Suprapubic skin (tissue), 4 donors: Measurements from ENCODE around the gene RAB26. TPM values are rescaled to one million over a fixed set of nuclear protein-coding genes. Genes with fewer than 3 reads are reported as not detected.

Experiments
- DNase-seq, 2 donors: peaks; one replicate each; pipeline ENCODE4 v3.0.0-alpha.2; 2019; ENCODE audit warnings: low spot score in 2 of 2
- H3K27ac ChIP-seq: fragments of 200-600 bp; sonication (generic); one replicate; pipeline ENCODE4 v1.5.1; 2019
- H3K27me3 ChIP-seq: fragments of 200-600 bp; sonication (generic); one replicate; pipeline ENCODE4 v1.5.1; 2019
- H3K36me3 ChIP-seq: fragments of 200-600 bp; sonication (generic); one replicate; pipeline ENCODE4 v1.5.1; 2019
- H3K4me1 ChIP-seq: fragments of 200-600 bp; sonication (generic); one replicate; pipeline ENCODE4 v1.5.1; 2019
- H3K4me3 ChIP-seq: fragments of 200-600 bp; sonication (generic); one replicate; pipeline ENCODE4 v1.5.1; 2019; ENCODE audit warnings: mild to moderate bottlenecking
- H3K9me3 ChIP-seq: fragments of 200-600 bp; sonication (generic); one replicate; pipeline ENCODE4 v1.5.1; 2019
- EP300 ChIP-seq: sonication (generic); formaldehyde crosslinking; IDR thresholded peaks from one replicate; pipeline ENCODE4 v1.6.1; 2017; ENCODE audit warnings: antibody characterized with exemption
- POLR2A ChIP-seq, 2 donors: fragments of 450-650 bp; IDR thresholded peaks; one replicate each; pipeline ENCODE4 v1.6.1; 2017; ENCODE audit warnings: antibody characterized with exemption in 2 of 2, mild to moderate bottlenecking in 2 of 2, moderate library complexity in 2 of 2
- POLR2AphosphoS5 ChIP-seq, 3 donors: sonication (generic); formaldehyde crosslinking; IDR thresholded peaks; one replicate each; pipeline ENCODE4 v1.6.1; 2017; ENCODE audit warnings: antibody characterized with exemption in 3 of 3
- WGBS: methylation state at CpG from one replicate; pipeline ENCODE4 v1.1.5; 2018; 5-methylcytosine and 5-hydroxymethylcytosine counted together
- total RNA-seq, 4 donors: library from RNA; depleted of rRNA; stranded (reverse); fragments of >200 nt; gene quantifications; one replicate each; pipeline ENCODE4 v1.1.0, GENCODE V29; 2016
- TF ChIP-seq, protein P1 (sequence below), 2 donors: fragments of 200-600 bp in 1 of 2; fragments of 450-650 bp in 1 of 2; sonication (generic) in 1 of 2; IDR thresholded peaks; one replicate each; pipeline ENCODE4 v1.5.1; 2016 to 2019; ENCODE audit warnings: antibody characterized with exemption in 2 of 2, mild to moderate bottlenecking in 1 of 2, moderate library complexity in 1 of 2

Gene RAB26
- total RNA-seq, 4 donors from 2014 or later, result 0.64 to 3.0 (median 1.4) TPM

DNA sequence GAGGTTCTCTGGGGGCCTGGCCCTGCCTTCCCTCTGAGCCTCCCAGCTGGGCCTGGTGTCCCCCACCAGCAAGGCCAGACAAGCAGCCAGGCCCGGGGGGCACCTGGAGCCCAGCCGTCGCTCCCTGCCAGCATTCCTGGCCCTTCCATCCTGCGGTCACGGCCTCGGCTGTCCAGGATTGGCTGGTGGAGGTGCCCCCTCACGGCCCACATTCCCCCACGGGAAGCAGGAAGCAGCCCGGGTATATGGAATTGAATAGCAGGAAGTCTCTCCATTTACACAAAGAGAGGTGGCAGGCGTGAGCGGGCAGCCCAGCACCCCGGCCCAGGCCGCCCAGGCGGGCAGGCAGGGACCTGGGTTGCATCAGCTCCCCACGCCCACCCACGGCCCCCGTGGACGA, 21.7 kb downstream of the RAB26 start:
- Histone ChIP-seq H3K27me3 (no peaks in the 10 kb centered on the region), H3K36me3 (peaks cover 80% of the 10 kb centered on the region), H3K9me3 (no peaks in the 10 kb centered on the region), H3K27ac (peak overlapping the region; percentile 21), H3K4me3 (peak overlapping the region; percentile 34), H3K4me1 (no peaks in the 10 kb centered on the region)
- TF ChIP-seq POLR2A (IDR thresholded peaks at IDR 0.05) (no peak), EP300 (no peak), POLR2AphosphoS5 (IDR thresholded peaks at IDR 0.05) (no peak)
- TF ChIP-seq, protein P1, sequence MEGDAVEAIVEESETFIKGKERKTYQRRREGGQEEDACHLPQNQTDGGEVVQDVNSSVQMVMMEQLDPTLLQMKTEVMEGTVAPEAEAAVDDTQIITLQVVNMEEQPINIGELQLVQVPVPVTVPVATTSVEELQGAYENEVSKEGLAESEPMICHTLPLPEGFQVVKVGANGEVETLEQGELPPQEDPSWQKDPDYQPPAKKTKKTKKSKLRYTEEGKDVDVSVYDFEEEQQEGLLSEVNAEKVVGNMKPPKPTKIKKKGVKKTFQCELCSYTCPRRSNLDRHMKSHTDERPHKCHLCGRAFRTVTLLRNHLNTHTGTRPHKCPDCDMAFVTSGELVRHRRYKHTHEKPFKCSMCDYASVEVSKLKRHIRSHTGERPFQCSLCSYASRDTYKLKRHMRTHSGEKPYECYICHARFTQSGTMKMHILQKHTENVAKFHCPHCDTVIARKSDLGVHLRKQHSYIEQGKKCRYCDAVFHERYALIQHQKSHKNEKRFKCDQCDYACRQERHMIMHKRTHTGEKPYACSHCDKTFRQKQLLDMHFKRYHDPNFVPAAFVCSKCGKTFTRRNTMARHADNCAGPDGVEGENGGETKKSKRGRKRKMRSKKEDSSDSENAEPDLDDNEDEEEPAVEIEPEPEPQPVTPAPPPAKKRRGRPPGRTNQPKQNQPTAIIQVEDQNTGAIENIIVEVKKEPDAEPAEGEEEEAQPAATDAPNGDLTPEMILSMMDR (IDR thresholded peaks at IDR 0.05), result no peak
- DNase-seq, result no peak
- no CpG with 5 or more reads among the region's 18 CpGs for WGBS

DNA sequence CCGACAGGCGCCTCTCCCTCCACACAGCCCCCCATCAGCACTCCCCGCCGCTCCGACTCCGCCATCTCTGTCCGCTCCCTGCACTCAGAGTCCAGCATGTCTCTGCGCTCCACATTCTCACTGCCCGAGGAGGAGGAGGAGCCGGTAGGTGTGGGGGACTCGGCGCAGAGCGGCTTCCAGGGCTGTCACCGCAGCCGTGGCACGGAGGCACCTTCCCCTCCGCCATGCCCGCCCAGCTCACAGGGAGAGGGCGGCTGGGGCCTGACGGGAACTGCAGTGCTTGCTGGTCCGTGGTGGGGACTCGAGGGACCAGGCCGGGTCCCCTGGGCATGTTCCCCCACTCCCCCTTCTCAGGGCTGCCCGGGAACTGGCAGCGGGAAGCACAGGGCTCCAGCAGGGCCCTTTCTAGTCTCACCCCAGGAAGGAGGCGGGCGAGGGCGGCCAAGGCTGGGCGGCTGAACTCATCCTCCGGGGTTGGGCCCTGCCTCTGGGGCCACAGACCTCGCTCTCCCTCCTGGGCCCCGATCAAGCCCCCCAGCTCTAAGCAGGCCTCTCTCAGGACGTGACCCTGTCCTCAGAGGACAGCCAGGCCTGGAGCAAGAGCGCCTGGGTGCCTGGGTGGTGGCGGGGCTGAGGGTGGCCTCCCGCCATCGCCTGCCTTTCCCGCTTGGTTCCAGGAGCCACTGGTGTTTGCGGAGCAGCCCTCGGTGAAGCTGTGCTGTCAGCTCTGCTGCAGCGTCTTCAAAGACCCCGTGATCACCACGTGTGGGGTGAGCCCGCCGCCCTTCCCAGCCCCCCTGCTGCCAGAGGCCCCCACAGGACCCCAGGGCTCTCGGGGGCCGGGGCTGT, 22.4 kb downstream of the RAB26 start:
- peak overlapping the region; percentile 34 for H3K4me3 ChIP-seq
- DNase-seq, result no peak
- no peaks in the 10 kb centered on the region for H3K27me3 ChIP-seq
- H3K9me3 ChIP-seq, result no peaks in the 10 kb centered on the region
- no peak for TF ChIP-seq POLR2A (IDR thresholded peaks at IDR 0.05)
- no peak for TF ChIP-seq EP300
- TF ChIP-seq, protein P1 (IDR thresholded peaks at IDR 0.05), result no peak
- TF ChIP-seq POLR2AphosphoS5 (IDR thresholded peaks at IDR 0.05), result no peak
- no peaks in the 10 kb centered on the region for H3K4me1 ChIP-seq
- H3K27ac ChIP-seq, result no peak overlapping the region
- 95% methylated on average over 19 of the region's 47 CpGs for WGBS
- H3K36me3 ChIP-seq, result peaks cover 84% of the 10 kb centered on the region

DNA sequence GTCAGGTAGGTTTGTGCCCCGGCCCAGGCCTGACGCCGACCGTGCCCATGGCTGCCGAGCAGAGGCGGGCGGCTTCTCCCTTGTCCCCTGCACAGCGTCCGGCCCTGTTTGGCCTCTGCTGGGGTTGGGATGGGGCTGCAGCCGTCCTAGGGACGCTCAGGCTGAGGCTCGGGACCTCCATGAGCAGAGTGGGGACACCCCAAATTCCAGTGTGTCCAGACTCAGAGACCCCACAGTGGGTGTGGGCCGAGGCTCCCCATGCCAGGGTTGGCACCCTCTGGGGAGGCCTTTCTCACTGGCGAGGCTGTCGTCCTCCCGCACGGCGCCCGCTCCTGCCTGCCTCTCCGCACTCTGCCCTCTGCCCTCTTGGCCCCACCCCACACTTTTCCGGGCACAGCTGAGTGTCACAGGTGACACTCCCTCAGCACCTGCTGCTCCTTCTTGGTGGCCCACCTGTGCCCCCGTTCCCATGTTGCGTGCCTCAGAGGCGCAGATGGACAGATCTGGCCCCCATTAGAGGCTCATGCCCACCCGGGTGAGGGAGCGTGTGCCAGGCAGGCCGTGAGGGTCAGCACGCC, 23.3 kb downstream of the RAB26 start:
- TF ChIP-seq POLR2A (IDR thresholded peaks at IDR 0.05) (no peak), POLR2AphosphoS5 (IDR thresholded peaks at IDR 0.05) (no peak), EP300 (no peak)
- TF ChIP-seq, protein P1 (IDR thresholded peaks at IDR 0.05), result no peak
- H3K36me3 ChIP-seq, result peaks cover 84% of the 10 kb centered on the region
- no peaks in the 10 kb centered on the region for H3K27me3 ChIP-seq
- H3K9me3 ChIP-seq, result no peaks in the 10 kb centered on the region
- H3K4me1 ChIP-seq, result no peaks in the 10 kb centered on the region
- DNase-seq, result no peak
- H3K27ac ChIP-seq, result no peak overlapping the region
- 95% methylated on average over 11 of the region's 28 CpGs for WGBS
- no peak overlapping the region for H3K4me3 ChIP-seq

DNA sequence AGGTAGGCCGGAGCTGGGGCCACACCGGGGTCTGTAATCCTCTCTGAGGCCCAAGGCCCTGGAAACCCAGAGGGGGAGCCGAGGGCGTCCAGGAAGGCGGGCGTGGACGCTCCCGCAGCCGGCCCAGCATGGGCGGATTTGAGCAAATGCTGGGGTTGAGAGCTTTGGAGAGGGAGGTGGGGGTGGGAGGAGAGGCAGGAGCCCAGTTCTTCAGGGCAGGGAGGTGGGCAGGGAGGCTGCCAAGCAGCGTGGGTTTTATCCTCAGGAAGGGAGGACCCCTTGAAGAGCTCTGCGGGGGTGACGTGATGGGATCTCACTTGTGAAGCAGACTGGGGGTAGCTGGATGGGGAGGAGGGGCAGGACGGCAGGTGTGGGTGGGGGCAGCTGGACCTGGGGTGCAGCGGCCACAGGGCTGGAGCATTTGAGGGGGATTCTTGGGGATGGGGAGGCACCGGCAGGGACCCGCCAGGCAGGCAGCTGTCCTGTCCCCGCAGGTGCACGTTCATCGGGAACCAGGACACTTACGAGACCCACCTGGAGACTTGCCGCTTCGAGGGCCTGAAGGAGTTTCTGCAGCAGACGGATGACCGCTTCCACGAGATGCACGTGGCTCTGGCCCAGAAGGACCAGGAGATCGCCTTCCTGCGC, 24.4 kb downstream of the RAB26 start:
- H3K9me3 ChIP-seq, result no peaks in the 10 kb centered on the region
- peaks cover 86% of the 10 kb centered on the region for H3K36me3 ChIP-seq
- TF ChIP-seq, protein P1 (IDR thresholded peaks at IDR 0.05), result no peak
- TF ChIP-seq POLR2A (IDR thresholded peaks at IDR 0.05) (no peak), EP300 (no peak), POLR2AphosphoS5 (IDR thresholded peaks at IDR 0.05) (no peak)
- H3K27ac ChIP-seq, result no peak overlapping the region
- WGBS, result 93% methylated on average over 27 of the region's 29 CpGs
- no peak overlapping the region for H3K4me3 ChIP-seq
- no peak for DNase-seq
- no peaks in the 10 kb centered on the region for H3K4me1 ChIP-seq
- no peaks in the 10 kb centered on the region for H3K27me3 ChIP-seq

DNA sequence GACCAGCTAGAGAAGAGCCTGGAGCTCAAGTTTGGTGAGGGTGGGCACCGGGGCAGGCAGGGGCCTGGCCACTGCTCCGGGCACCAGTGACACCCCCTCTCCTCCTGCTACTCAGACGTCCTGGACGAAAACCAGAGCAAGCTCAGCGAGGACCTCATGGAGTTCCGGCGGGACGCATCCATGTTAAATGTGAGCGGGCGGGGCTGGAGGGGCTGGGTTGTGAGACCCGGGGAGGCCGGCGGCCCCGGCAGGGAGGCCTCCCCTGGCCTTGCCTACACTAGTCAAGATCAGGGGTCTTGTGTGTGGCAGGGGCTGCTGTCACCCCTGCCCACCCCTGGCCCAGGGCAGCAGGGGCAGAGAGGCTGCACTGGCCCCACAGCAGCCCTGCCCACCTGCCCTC, 24.9 kb downstream of the RAB26 start:
- peaks cover 82% of the 10 kb centered on the region for H3K36me3 ChIP-seq
- 100% methylated on average over 6 of the region's 14 CpGs for WGBS
- H3K4me1 ChIP-seq, result no peaks in the 10 kb centered on the region
- H3K9me3 ChIP-seq, result no peaks in the 10 kb centered on the region
- TF ChIP-seq EP300, result no peak
- TF ChIP-seq, protein P1 (IDR thresholded peaks at IDR 0.05), result no peak
- H3K27ac ChIP-seq, result no peak overlapping the region
- H3K27me3 ChIP-seq, result no peaks in the 10 kb centered on the region
- H3K4me3 ChIP-seq, result no peak overlapping the region
- no peak for DNase-seq
